GM18951 (cell line): Measurements from ENCODE around the gene MAP2K5.

Experiments
- POLR2A ChIP-seq: IDR thresholded peaks from 4 replicates; pipeline ENCODE4 v1.6.1; 2011; ENCODE audit warnings: mild to moderate bottlenecking; ENCODE audit not compliant: insufficient read length, insufficient read depth; ENCODE audit errors: extremely low read depth
- in situ Hi-C: fragments of 300-500 bp; cut with MboI; formaldehyde crosslinking; loops from one replicate; pipeline ENCODE4 v1.12.0; 2022; ENCODE audit warnings: low sequenced_read_pairs, mixed read lengths, inconsistent platforms; ENCODE audit not compliant: unreplicated experiment

The MAP2K5 gene

GRCh38 chr15:67533873-67534272 is 8.6 kb upstream of the MAP2K5 start:
- in situ Hi-C loops, result no loop called here
- TF ChIP-seq POLR2A, result no peak

GRCh38 chr15:67534360-67534759 is 8.1 kb upstream of the MAP2K5 start:
- in situ Hi-C loops, result no loop called here
- TF ChIP-seq POLR2A, result no peak

GRCh38 chr15:67537771-67538170 is 4.7 kb upstream of the MAP2K5 start:
- TF ChIP-seq POLR2A, result no peak
- in situ Hi-C loops, result no loop called here

GRCh38 chr15:67543348-67543718 is 830 bp downstream of the MAP2K5 start:
- no peak for TF ChIP-seq POLR2A
- in situ Hi-C loops, result no loop called here

- no peak for TF ChIP-seq POLR2A
- in situ Hi-C loops, result no loop called here
These were observed 2.0 kb downstream of the MAP2K5 start for GRCh38 chr15:67544475-67544874.

GRCh38 chr15:67545864-67546263 is 3.4 kb downstream of the MAP2K5 start:
- TF ChIP-seq POLR2A, result no peak
- in situ Hi-C loops, result no loop called here

- no peak for TF ChIP-seq POLR2A
- in situ Hi-C loops, result no loop called here
These were observed 4.6 kb downstream of the MAP2K5 start for GRCh38 chr15:67547064-67547463.

- in situ Hi-C loops, result no loop called here
- no peak for TF ChIP-seq POLR2A
These were observed 5.3 kb downstream of the MAP2K5 start for GRCh38 chr15:67547836-67548235.

GRCh38 chr15:67548236-67548852 is 5.8 kb downstream of the MAP2K5 start:
- in situ Hi-C loops, result no loop called here
- TF ChIP-seq POLR2A, result no peak

- no peak for TF ChIP-seq POLR2A
These were observed 6.6 kb downstream of the MAP2K5 start for GRCh38 chr15:67548862-67549651.

GRCh38 chr15:67549736-67550135 is 7.2 kb downstream of the MAP2K5 start:
- no peak for TF ChIP-seq POLR2A
- in situ Hi-C loops, result no loop called here

More at GRCh38 chr15:67548862-67549651, 6.6 kb downstream of the MAP2K5 start:
- in situ Hi-C loops, result no loop called here

GRCh38 chr15:67550522-67550921 is 8.0 kb downstream of the MAP2K5 start:
- in situ Hi-C loops, result no loop called here
- no peak for TF ChIP-seq POLR2A

GRCh38 chr15:67551207-67551743 is 8.8 kb downstream of the MAP2K5 start:
- TF ChIP-seq POLR2A, result no peak

GRCh38 chr15:67554580-67554979 is 12.1 kb downstream of the MAP2K5 start:
- no peak for TF ChIP-seq POLR2A
- in situ Hi-C loops, result no loop called here

More at GRCh38 chr15:67551207-67551743, 8.8 kb downstream of the MAP2K5 start:
- in situ Hi-C loops, result no loop called here
